Caco-2 (cell line): Measurements from ENCODE around the gene SMURF1. TPM values are rescaled to one million over a fixed set of nuclear protein-coding genes. Genes with fewer than 3 reads are reported as not detected.
A peak's percentile ranks its signal among the peaks of the same experiment; 100 is the strongest.

Source experiments
- BruUV-seq: library from RNA; stranded (reverse); fragments of 400-500 nt; replicated peaks from 2 replicates; lab custom pipeline; 2021; lab: Mats Ljungman, UMichigan
- CTCF ChIA-PET: fragments of 300-600 bp; sonication (Branson Sonifier 250); formaldehyde crosslinking; loops from one replicate; lab custom pipeline; 2022; ENCODE audit warnings: antibody characterized with exemption; lab: Charles Lee
- POLR2A ChIA-PET: fragments of 300-600 bp; sonication (Branson Sonifier 250); formaldehyde crosslinking; loops from one replicate; lab custom pipeline; 2022; ENCODE audit warnings: antibody characterized with exemption; lab: Charles Lee
- DNase-seq, 2 experiments: peaks; one replicate each; pipeline versions ENCODE4 v3.0.0 to v3.0.0-alpha.2; 2020 to 2022
- H3K27me3 ChIP-seq: replicated peaks from 2 replicates; pipeline ENCODE4 v1.6.0; 2011; ENCODE audit warnings: low read length; ENCODE audit not compliant: control insufficient read depth, insufficient read depth
- H3K36me3 ChIP-seq: 2 replicates; pipeline ENCODE4 v1.5.1; 2011; ENCODE audit warnings: low read length; ENCODE audit not compliant: control insufficient read depth, insufficient read depth
- H3K4me1 ChIP-seq: fragments of 250-450 bp; sonication (Bioruptor Pico); 2 replicates; pipeline ENCODE4 v1.5.1; 2020; ENCODE audit warnings: mild to moderate bottlenecking
- H3K4me3 ChIP-seq: 2 replicates; pipeline ENCODE4 v1.5.1; 2011; ENCODE audit warnings: low read depth, mild to moderate bottlenecking, control low read depth, low read length
- H3K9me3 ChIP-seq: fragments of 250-450 bp; sonication (Bioruptor Pico); 2 replicates; pipeline ENCODE4 v1.5.1; 2020; ENCODE audit warnings: mild to moderate bottlenecking, moderate library complexity
- H3K27ac Mint-ChIP-seq: one replicate; pipeline ENCODE4 v1.8.0; 2022; ENCODE audit warnings: mixed read lengths; ENCODE audit not compliant: unreplicated experiment
- H3K27me3 Mint-ChIP-seq: one replicate; pipeline ENCODE4 v1.8.0; 2022; ENCODE audit warnings: mixed read lengths; ENCODE audit not compliant: insufficient read depth, unreplicated experiment
- H3K36me3 Mint-ChIP-seq: one replicate; pipeline ENCODE4 v1.8.0; 2022; ENCODE audit warnings: mild to moderate bottlenecking, mixed read lengths; ENCODE audit not compliant: insufficient read depth, unreplicated experiment
- H3K4me1 Mint-ChIP-seq: one replicate; pipeline ENCODE4 v1.8.0; 2022; ENCODE audit warnings: low read depth, mixed read lengths; ENCODE audit not compliant: unreplicated experiment
- H3K4me3 Mint-ChIP-seq: one replicate; pipeline ENCODE4 v1.8.0; 2022; ENCODE audit warnings: mild to moderate bottlenecking, moderate library complexity, mixed read lengths; ENCODE audit not compliant: unreplicated experiment
- H3K9me3 Mint-ChIP-seq: one replicate; pipeline ENCODE4 v1.8.0; 2022; ENCODE audit warnings: mixed read lengths; ENCODE audit not compliant: unreplicated experiment
- intact Hi-C: fragments of 100-400 bp; cut with micrococcal nuclease; formaldehyde crosslinking; loops from one replicate; pipeline ENCODE4 v1.10.0; 2022; ENCODE audit not compliant: unreplicated experiment
- total RNA-seq: library from RNA; stranded (reverse); gene quantifications from 2 replicates; pipeline ENCODE4 v1.2.3, GENCODE V29; 2022
- TF ChIP-seq, protein P1 (sequence below), 2 experiments: fragments of 200-600 bp in 1 of 2; IDR thresholded peaks; 1 replicate in 1 of 2; 2 replicates in 1 of 2; pipeline versions ENCODE4 v1.5.1 to v1.8.0; 2011 to 2022; ENCODE audit warnings: antibody characterized with exemption in 1 of 2, control low read depth in 1 of 2, inconsistent platforms in 1 of 2, low read depth in 1 of 2, low read length in 1 of 2, mild to moderate bottlenecking in 1 of 2, moderate library complexity in 1 of 2; ENCODE audit not compliant: insufficient read depth in 1 of 2, severe bottlenecking in 1 of 2, unreplicated experiment in 1 of 2

Gene SMURF1
- total RNA-seq, 1 experiment from 2014 or later, result 22.5 TPM

DNA sequence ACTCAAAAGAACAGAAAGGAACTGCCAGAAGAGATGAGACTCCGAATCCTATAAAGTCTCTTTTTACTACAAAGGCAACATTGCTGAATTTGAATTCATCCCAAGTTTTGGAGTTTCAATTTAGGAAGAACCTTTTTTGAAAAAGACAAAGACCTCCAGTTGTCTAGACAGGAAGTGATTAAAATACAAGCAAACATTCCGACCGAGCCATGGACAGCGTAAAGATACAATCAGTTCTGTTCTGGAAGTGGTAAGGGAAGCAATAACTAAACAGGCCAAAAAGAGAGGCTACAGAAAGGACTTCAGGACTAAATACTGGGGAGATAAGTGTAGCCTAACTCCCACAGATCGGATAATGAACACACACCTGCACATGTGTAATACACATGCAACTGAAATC lies 101.0 kb downstream of the SMURF1 start:
- Mint-ChIP-seq H3K9me3 (no peaks in the 10 kb centered on the region), H3K36me3 (peaks cover 88% of the 10 kb centered on the region), H3K27ac (no peak overlapping the region), H3K4me3 (no peak overlapping the region), H3K4me1 (peaks cover 13% of the 10 kb centered on the region), H3K27me3 (no peaks in the 10 kb centered on the region)
- TF ChIP-seq, protein P1, sequence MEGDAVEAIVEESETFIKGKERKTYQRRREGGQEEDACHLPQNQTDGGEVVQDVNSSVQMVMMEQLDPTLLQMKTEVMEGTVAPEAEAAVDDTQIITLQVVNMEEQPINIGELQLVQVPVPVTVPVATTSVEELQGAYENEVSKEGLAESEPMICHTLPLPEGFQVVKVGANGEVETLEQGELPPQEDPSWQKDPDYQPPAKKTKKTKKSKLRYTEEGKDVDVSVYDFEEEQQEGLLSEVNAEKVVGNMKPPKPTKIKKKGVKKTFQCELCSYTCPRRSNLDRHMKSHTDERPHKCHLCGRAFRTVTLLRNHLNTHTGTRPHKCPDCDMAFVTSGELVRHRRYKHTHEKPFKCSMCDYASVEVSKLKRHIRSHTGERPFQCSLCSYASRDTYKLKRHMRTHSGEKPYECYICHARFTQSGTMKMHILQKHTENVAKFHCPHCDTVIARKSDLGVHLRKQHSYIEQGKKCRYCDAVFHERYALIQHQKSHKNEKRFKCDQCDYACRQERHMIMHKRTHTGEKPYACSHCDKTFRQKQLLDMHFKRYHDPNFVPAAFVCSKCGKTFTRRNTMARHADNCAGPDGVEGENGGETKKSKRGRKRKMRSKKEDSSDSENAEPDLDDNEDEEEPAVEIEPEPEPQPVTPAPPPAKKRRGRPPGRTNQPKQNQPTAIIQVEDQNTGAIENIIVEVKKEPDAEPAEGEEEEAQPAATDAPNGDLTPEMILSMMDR (IDR thresholded peaks at IDR 0.05; ENCODE audit: insufficient read depth in 1 of 2, low read depth in 1 of 2, low read length in 1 of 2, severe bottlenecking in 1 of 2, unreplicated experiment in 1 of 2), result no peak
- no peak for DNase-seq
- ChIA-PET POLR2A (no interaction called here), CTCF (no interaction called here)
- intact Hi-C loops, result loop anchor here (5.0 kb wide), 2 partner anchors 99 to 189 kb away; partner anchors contain the start of gene SMURF1
- no peaks in the 10 kb centered on the region for H3K9me3 ChIP-seq
- no TSS peak for BruUV-seq
- H3K36me3 ChIP-seq, result peaks cover 1% of the 10 kb centered on the region
- H3K4me3 ChIP-seq, result no peak overlapping the region
- H3K27me3 ChIP-seq, result no peaks in the 10 kb centered on the region
- no peaks in the 10 kb centered on the region for H3K4me1 ChIP-seq

DNA sequence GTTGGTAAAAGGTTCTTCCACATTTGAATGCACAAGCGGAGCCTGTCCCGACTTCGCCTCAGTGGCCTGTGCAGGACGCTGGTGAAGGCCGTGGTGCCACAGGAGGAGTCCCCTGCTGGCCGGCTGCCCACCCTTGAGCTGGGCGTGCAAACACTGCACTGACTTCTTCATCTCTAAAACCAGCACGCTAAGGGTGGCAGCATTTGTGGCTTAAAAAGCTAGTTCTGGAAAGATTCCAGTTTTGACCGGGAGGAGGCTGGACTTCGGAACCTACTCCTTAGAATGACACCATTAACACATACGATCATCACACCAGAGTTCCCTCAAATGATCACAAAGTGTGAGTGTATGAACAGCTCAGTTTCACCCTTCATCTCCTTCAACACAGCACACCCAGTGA lies 102.4 kb downstream of the SMURF1 start:
- Mint-ChIP-seq H3K4me3 (no peak overlapping the region), H3K4me1 (peaks cover 13% of the 10 kb centered on the region), H3K27me3 (no peaks in the 10 kb centered on the region), H3K9me3 (no peaks in the 10 kb centered on the region), H3K27ac (peak overlapping the region; percentile 30), H3K36me3 (peaks cover 88% of the 10 kb centered on the region)
- BruUV-seq, result no TSS peak
- intact Hi-C loops, result loop anchor here (5.0 kb wide), 2 partner anchors 101 to 191 kb away; partner anchors contain the start of gene SMURF1
- H3K4me3 ChIP-seq, result no peak overlapping the region
- ChIA-PET CTCF (interaction anchor here (0.8 kb wide), 1 partner anchor 271 kb away, joined by 3 read pairs; no protein-coding TSS in a partner anchor), POLR2A (no interaction called here)
- no peaks in the 10 kb centered on the region for H3K4me1 ChIP-seq
- no peaks in the 10 kb centered on the region for H3K9me3 ChIP-seq
- no peaks in the 10 kb centered on the region for H3K27me3 ChIP-seq
- TF ChIP-seq, protein P1 (IDR thresholded peaks at IDR 0.05; ENCODE audit: insufficient read depth in 1 of 2, low read depth in 1 of 2, low read length in 1 of 2, severe bottlenecking in 1 of 2, unreplicated experiment in 1 of 2), result peak in 1 of 2 experiments; percentile 3
- H3K36me3 ChIP-seq, result peaks cover 4% of the 10 kb centered on the region
- DNase-seq, result no peak

DNA sequence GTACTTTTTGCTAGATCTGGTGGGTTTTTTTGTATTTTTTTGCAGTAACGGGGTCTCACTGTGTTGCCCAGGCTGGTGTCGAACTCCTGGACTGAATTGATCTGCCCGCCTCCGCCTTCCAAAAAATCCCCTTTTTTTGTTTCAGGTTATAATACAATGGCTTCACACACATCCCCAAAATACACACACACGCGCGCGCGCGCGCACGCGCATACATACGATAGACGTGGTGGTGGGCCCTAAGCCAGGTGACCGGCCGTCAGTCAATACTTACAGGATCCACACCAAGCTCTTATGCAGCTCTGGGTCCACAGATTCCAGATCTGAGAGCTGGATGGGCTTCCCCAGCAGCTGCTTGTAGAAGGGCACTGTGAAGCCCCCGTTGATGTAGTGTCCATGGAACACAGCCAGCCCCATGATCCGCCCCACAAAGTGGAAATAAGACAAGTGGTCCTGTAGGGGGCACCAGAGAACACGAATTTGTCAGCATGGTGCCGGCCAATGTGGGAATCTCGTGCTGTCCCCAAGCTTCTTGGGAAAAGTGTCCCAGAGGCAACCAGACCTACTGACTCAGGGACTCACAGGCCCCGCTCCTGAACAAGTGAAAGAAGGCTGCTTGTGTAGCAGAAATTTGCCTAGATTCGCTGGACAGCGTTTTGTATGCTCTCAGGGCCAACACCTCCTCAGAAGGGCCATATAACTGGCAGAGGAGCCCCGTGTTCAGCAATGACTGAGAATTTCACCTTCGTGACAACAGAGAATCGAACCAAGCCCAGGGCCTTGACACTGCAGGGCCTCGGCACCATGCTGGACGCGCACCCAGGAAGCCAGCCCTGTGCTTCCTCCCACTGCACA lies 103.6 kb downstream of the SMURF1 start:
- intact Hi-C loops, result loop anchor here (1.0 to 5.0 kb wide), 3 partner anchors 102 to 273 kb away; partner anchors contain the start of gene SMURF1
- H3K36me3 ChIP-seq, result peaks cover 4% of the 10 kb centered on the region
- DNase-seq, result peak; percentile 82 to 86
- H3K27me3 ChIP-seq, result no peaks in the 10 kb centered on the region
- H3K9me3 Mint-ChIP-seq, result no peaks in the 10 kb centered on the region
- peaks cover 13% of the 10 kb centered on the region for H3K4me1 Mint-ChIP-seq
- H3K4me1 ChIP-seq, result no peaks in the 10 kb centered on the region
- POLR2A ChIA-PET, result no interaction called here
- CTCF ChIA-PET, result interaction anchor here (0.8 to 1.0 kb wide), 2 partner anchors 171 to 267 kb away, joined by 3 read pairs; no protein-coding TSS in a partner anchor
- H3K36me3 Mint-ChIP-seq, result peaks cover 89% of the 10 kb centered on the region
- H3K9me3 ChIP-seq, result no peaks in the 10 kb centered on the region
- no peak overlapping the region for H3K4me3 ChIP-seq
- no TSS peak for BruUV-seq
- H3K4me3 Mint-ChIP-seq, result no peak overlapping the region
- no peaks in the 10 kb centered on the region for H3K27me3 Mint-ChIP-seq
- H3K27ac Mint-ChIP-seq, result peak overlapping the region; percentile 87
- TF ChIP-seq, protein P1 (IDR thresholded peaks at IDR 0.05; ENCODE audit: insufficient read depth in 1 of 2, low read depth in 1 of 2, low read length in 1 of 2, severe bottlenecking in 1 of 2, unreplicated experiment in 1 of 2), result peak; percentile 62 to 76
